ENCODE results near the gene FAM20A. TPM values are rescaled to one million over a fixed set of nuclear protein-coding genes. Genes with fewer than 3 reads are reported as not detected.

FAM20A gene
- total RNA-seq, 1 experiment from 2014 or later = 0.02 TPM

- DNase-seq (ENCODE audit: low read depth) = no peak
These were observed 9.4 kb upstream of the FAM20A start for GRCh38 chr17:68610554-68610953.

- DNase-seq (ENCODE audit: low read depth) = no peak
These were observed 7.5 kb upstream of the FAM20A start for GRCh38 chr17:68608515-68609130.

GRCh38 chr17:68606451-68607307, 5.5 kb upstream of the FAM20A start:
- DNase-seq (ENCODE audit: low read depth) = no peak

- DNase-seq (ENCODE audit: low read depth) = no peak
These were observed 4.7 kb upstream of the FAM20A start for GRCh38 chr17:68605914-68606313.

- no peak for DNase-seq (ENCODE audit: low read depth)
These were observed 2.5 kb upstream of the FAM20A start for GRCh38 chr17:68603656-68604055.

- no peak for DNase-seq (ENCODE audit: low read depth)
These were observed 1.9 kb upstream of the FAM20A start for GRCh38 chr17:68603027-68603426.

GRCh38 chr17:68602289-68602688, 1.1 kb upstream of the FAM20A start:
- DNase-seq (ENCODE audit: low read depth) = no peak

- DNase-seq (ENCODE audit: low read depth) = no peak
These were observed 560 bp upstream of the FAM20A start for GRCh38 chr17:68601565-68602288.

GRCh38 chr17:68600067-68600930, 868 bp downstream of the FAM20A start:
- no peak for DNase-seq (ENCODE audit: low read depth)

- no peak for DNase-seq (ENCODE audit: low read depth)
These were observed 1.6 kb downstream of the FAM20A start for GRCh38 chr17:68599552-68600066.

- no peak for DNase-seq (ENCODE audit: low read depth)
These were observed 2.1 kb downstream of the FAM20A start for GRCh38 chr17:68599091-68599490.

- no peak for DNase-seq (ENCODE audit: low read depth)
These were observed 2.6 kb downstream of the FAM20A start for GRCh38 chr17:68598545-68598961.

- DNase-seq (ENCODE audit: low read depth) = no peak
These were observed 3.1 kb downstream of the FAM20A start for GRCh38 chr17:68598074-68598473.

GRCh38 chr17:68596411-68596945, 4.7 kb downstream of the FAM20A start:
- no peak for DNase-seq (ENCODE audit: low read depth)

- no peak for DNase-seq (ENCODE audit: low read depth)
These were observed 5.2 kb downstream of the FAM20A start for GRCh38 chr17:68595986-68596385.

- DNase-seq (ENCODE audit: low read depth) = no peak
These were observed 5.7 kb downstream of the FAM20A start for GRCh38 chr17:68595496-68595895.

- DNase-seq (ENCODE audit: low read depth) = no peak
These were observed 6.6 kb downstream of the FAM20A start for GRCh38 chr17:68594552-68594951.

- DNase-seq (ENCODE audit: low read depth) = no peak
These were observed 8.2 kb downstream of the FAM20A start for GRCh38 chr17:68592682-68593641.

- no peak for DNase-seq (ENCODE audit: low read depth)
These were observed 9.2 kb downstream of the FAM20A start for GRCh38 chr17:68592009-68592408.

- DNase-seq (ENCODE audit: low read depth) = peak; percentile 22
These were observed 9.6 kb downstream of the FAM20A start for GRCh38 chr17:68591583-68591982.
